ENCODE measurements around the gene KISS1R.

DNA sequence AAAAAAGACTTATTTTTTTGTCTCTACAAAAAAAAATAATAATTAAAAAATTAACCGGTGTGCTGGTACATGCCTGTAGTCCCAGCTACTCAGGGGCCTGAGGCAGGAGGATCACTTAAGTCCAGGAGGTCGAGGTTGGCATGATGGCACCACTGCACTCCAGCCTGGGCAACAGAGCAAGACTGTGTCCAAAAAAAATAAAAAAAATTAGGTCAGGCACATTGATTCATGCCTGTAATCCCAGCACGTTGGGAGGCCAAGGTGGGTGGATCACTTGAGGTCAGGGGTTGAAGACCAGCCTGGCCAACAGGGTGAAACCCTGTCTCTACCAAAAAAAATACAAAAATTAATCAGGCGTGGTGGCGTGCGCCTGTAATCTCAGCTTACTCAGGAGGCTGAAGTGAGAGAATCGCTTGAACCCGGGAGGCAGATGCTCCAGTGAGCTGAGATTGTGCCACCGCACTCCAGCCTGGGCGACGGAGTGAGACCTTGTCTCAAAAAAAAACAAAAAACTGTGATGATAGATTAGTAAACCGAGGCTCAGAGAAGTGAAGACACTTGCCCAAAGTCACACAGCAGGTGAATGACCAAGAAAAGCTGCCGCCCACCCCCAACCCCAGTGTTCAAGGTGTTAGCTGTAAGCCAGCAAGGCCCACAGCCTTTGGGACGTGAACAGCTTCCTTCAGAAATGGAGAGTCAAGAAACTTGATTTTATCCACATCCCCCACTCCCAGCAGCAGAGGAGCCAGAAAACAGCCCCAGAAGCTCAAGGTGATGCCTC, 14.5 kb upstream of the KISS1R start:
- TF ChIP-seq CTCF (IDR thresholded peaks at IDR 0.05) (no peak), POLR2A (IDR thresholded peaks at IDR 0.05) (no peak)
